OCI-LY3 (cell line): ENCODE data around the gene LRCH1.

Source experiments
- H2AFZ ChIP-seq: fragments of 200-600, 300-600 bp; shearing (Covaris generic); 2 replicates; pipeline ENCODE4 v1.6.0; 2014; ENCODE audit warnings: antibody characterized with exemption, low read depth, low read length
- H3K27ac ChIP-seq: fragments of 200-600, 300-600 bp; sonication (generic); 2 replicates; pipeline ENCODE4 v1.5.1; 2014; ENCODE audit warnings: mild to moderate bottlenecking, low read length, moderate library complexity, mixed read lengths
- H3K27me3 ChIP-seq: fragments of 200-600, 300-600 bp; sonication (generic); 2 replicates; pipeline ENCODE4 v1.6.1; 2014; ENCODE audit warnings: low read depth, low read length, mixed read lengths
- H3K36me3 ChIP-seq: fragments of 200-600, 300-600 bp; sonication (generic); replicated peaks from 2 replicates; pipeline ENCODE3; 2014; ENCODE audit warnings: low read depth, low read length, mixed read lengths
- H3K4me1 ChIP-seq: fragments of 300-600, 200-600 bp; sonication (generic); 2 replicates; pipeline ENCODE4 v1.6.1; 2014; ENCODE audit warnings: low read length, mixed read lengths
- H3K4me2 ChIP-seq: fragments of 200-600, 300-600 bp; sonication (generic); 2 replicates; pipeline ENCODE4 v1.6.1; 2014; ENCODE audit warnings: low read length, mixed read lengths
- H3K4me3 ChIP-seq: fragments of 300-600, 200-600 bp; sonication (generic); 2 replicates; pipeline ENCODE4 v1.5.1; 2014; ENCODE audit warnings: antibody characterized with exemption, mild to moderate bottlenecking, low read length, moderate library complexity
- H3K79me2 ChIP-seq: fragments of 300-600, 200-600 bp; shearing (Covaris generic); 2 replicates; pipeline ENCODE4 v1.6.1; 2014; ENCODE audit warnings: mild to moderate bottlenecking, low read length, mixed read lengths
- H3K9ac ChIP-seq: fragments of 300-600, 200-600 bp; shearing (Covaris generic); 2 replicates; pipeline ENCODE4 v1.6.0; 2014; ENCODE audit warnings: mild to moderate bottlenecking, low read length, moderate library complexity
- H3K9me3 ChIP-seq: fragments of 200-600, 300-600 bp; shearing (Covaris generic); 2 replicates; pipeline ENCODE4 v1.6.1; 2014; ENCODE audit warnings: low read length, mixed read lengths; ENCODE audit not compliant: insufficient read depth
- H4K20me1 ChIP-seq: fragments of 200-600, 300-600 bp; sonication (generic); 2 replicates; pipeline ENCODE4 v1.6.1; 2016; ENCODE audit warnings: low read length, mixed read lengths; ENCODE audit not compliant: insufficient read depth
- EZH2phosphoT487 ChIP-seq: fragments of 200-600 bp; shearing (Covaris generic); IDR thresholded peaks from 2 replicates; pipeline ENCODE4 v1.6.1; 2018; ENCODE audit warnings: antibody characterized with exemption, mixed run types, low read depth
- TF ChIP-seq, protein P1 (sequence below): fragments of 200-600, 300-600 bp; sonication (generic); IDR thresholded peaks from 2 replicates; pipeline ENCODE4 v1.5.1; 2014; ENCODE audit warnings: antibody characterized with exemption, low read length, low read depth

LRCH1 gene

DNA sequence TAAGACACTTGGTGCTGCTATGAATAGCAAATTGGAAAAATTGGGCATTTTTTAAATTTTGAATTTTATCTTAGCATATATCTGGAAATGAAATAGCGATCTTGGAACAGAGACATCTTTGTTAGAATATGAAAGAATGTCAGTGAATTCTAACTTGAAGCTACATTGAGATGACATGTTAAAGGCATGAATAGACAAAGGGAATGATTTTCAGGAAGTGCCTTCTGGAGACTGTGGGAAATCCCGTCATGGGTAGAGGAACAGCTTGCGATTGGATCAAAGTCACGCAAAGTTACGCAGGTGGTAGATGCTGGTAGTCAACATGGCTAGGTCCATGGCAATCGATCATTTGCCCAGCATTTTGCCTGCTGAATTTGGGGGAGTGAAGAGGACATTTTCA is 43.5 kb downstream of the LRCH1 start:
- no peaks in the 10 kb centered on the region for H3K9me3 ChIP-seq
- H3K36me3 ChIP-seq, result no peaks in the 10 kb centered on the region
- H3K27me3 ChIP-seq, result no peaks in the 10 kb centered on the region
- H3K79me2 ChIP-seq, result peaks cover 100% of the 10 kb centered on the region
- no peak overlapping the region for H3K27ac ChIP-seq
- H3K4me3 ChIP-seq, result no peak overlapping the region
- peak overlapping the region; percentile 84; the same call in 1 of the 2 replicates for H3K4me2 ChIP-seq
- H3K4me1 ChIP-seq, result peaks cover 75% of the 10 kb centered on the region
- no peak overlapping the region for H2AFZ ChIP-seq
- no peak for TF ChIP-seq EZH2phosphoT487
- TF ChIP-seq, protein P1, sequence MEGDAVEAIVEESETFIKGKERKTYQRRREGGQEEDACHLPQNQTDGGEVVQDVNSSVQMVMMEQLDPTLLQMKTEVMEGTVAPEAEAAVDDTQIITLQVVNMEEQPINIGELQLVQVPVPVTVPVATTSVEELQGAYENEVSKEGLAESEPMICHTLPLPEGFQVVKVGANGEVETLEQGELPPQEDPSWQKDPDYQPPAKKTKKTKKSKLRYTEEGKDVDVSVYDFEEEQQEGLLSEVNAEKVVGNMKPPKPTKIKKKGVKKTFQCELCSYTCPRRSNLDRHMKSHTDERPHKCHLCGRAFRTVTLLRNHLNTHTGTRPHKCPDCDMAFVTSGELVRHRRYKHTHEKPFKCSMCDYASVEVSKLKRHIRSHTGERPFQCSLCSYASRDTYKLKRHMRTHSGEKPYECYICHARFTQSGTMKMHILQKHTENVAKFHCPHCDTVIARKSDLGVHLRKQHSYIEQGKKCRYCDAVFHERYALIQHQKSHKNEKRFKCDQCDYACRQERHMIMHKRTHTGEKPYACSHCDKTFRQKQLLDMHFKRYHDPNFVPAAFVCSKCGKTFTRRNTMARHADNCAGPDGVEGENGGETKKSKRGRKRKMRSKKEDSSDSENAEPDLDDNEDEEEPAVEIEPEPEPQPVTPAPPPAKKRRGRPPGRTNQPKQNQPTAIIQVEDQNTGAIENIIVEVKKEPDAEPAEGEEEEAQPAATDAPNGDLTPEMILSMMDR, result no peak
- H3K9ac ChIP-seq, result no peak overlapping the region
- peaks cover 55% of the 10 kb centered on the region for H4K20me1 ChIP-seq

DNA sequence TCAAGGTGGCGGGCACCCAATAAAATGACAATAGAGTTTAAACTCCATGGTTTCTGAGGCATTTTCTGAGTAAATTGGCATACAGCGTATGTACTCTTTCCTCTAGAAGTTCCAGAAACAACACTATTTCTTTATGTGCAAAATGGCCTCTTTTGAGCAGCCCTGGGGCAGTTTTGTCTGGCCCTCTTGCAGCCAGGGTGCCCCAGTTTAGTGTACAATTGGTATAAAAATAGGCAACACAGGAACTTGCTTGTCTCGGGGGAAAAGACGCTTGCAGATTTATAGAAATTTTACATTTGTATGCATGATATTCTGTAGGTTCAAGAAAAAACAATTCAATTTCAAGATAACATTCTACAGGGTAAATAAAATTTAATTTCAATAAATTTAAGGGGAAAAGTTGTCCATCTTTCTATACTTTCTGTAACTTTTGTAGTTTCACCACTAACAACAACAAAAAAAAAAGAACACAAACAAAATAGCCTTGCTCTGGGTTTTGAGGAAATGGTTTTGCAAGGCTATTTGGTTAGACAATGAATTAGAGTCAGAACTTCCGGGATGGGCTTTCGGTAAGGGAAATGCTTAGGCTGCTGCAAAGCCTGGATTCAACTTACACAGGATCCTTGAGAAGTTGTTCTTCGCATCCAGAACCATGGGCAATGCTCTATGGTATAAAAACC is 45.3 kb downstream of the LRCH1 start:
- Histone ChIP-seq H3K4me3 (no peak overlapping the region), H4K20me1 (peaks cover 61% of the 10 kb centered on the region), H3K4me2 (peak overlapping the region; percentile 35), H3K9ac (no peak overlapping the region), H3K27ac (no peak overlapping the region), H3K27me3 (no peaks in the 10 kb centered on the region), H3K79me2 (peaks cover 100% of the 10 kb centered on the region), H2AFZ (no peak overlapping the region), H3K36me3 (no peaks in the 10 kb centered on the region), H3K9me3 (no peaks in the 10 kb centered on the region), H3K4me1 (peaks cover 56% of the 10 kb centered on the region)
- TF ChIP-seq EZH2phosphoT487, result no peak
- TF ChIP-seq, protein P1, result no peak

DNA sequence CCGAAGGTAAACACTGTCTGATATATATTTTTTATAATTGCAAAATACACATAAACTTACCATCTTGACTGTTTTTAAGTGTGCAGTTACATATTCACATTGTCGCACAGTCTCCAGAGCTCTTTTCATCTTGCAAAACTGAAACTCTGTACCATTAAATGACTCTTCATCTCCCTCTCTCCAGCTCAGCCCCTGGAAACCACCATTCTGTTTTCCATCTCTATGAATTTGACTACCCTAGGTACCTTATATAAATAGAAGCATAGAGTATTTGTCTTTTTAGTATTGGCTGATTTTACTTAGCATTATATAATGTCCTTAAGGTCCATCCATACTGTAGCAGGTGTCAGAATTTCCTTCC is 45.8 kb downstream of the LRCH1 start:
- no peaks in the 10 kb centered on the region for H3K36me3 ChIP-seq
- no peak for TF ChIP-seq EZH2phosphoT487
- TF ChIP-seq, protein P1, result no peak
- peak overlapping the region; percentile 35 for H3K4me2 ChIP-seq
- no peak overlapping the region for H3K4me3 ChIP-seq
- H2AFZ ChIP-seq, result no peak overlapping the region
- H3K79me2 ChIP-seq, result peaks cover 100% of the 10 kb centered on the region
- H3K9me3 ChIP-seq, result no peaks in the 10 kb centered on the region
- no peak overlapping the region for H3K9ac ChIP-seq
- no peak overlapping the region for H3K27ac ChIP-seq
- H3K27me3 ChIP-seq, result no peaks in the 10 kb centered on the region
- peaks cover 60% of the 10 kb centered on the region for H4K20me1 ChIP-seq
- peaks cover 51% of the 10 kb centered on the region for H3K4me1 ChIP-seq

DNA sequence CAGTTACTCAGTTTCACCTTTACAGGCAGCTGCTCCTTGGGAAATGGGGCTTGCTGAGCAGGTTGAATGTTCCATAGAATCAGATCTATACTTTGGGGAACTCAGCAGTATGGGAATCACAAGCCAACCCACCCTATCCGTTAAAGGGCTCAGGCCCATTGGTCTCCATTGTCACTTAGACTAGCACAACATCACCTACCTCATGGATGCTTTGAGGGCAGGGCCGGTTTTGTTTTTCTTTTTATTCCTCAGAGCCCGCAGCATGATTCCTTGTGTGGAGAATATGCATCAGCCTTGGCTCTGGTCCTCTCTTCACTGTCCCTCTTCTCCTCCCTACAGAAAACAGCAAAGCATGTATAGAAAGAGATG is 48.0 kb downstream of the LRCH1 start:
- no peaks in the 10 kb centered on the region for H3K9me3 ChIP-seq
- TF ChIP-seq EZH2phosphoT487, result no peak
- TF ChIP-seq, protein P1, result no peak
- no peak overlapping the region for H3K27ac ChIP-seq
- H3K36me3 ChIP-seq, result no peaks in the 10 kb centered on the region
- peaks cover 100% of the 10 kb centered on the region for H3K79me2 ChIP-seq
- H3K27me3 ChIP-seq, result no peaks in the 10 kb centered on the region
- H3K4me2 ChIP-seq, result no peak overlapping the region
- H3K4me1 ChIP-seq, result peaks cover 36% of the 10 kb centered on the region
- H2AFZ ChIP-seq, result no peak overlapping the region
- no peak overlapping the region for H3K9ac ChIP-seq
- peaks cover 55% of the 10 kb centered on the region for H4K20me1 ChIP-seq
- H3K4me3 ChIP-seq, result no peak overlapping the region
